H1 (cell line): Measurements from ENCODE around the gene JOSD1. TPM values are rescaled to one million over a fixed set of nuclear protein-coding genes. Genes with fewer than 3 reads are reported as not detected.

ENCODE experiments used
- CTCF ChIA-PET: fragments of 300-600 bp; sonication (Branson Sonifier 250); formaldehyde crosslinking; loops from one replicate; lab custom pipeline; 2021; ENCODE audit not compliant: partially characterized antibody; lab: Charles Lee
- POLR2A ChIA-PET: fragments of 300-600 bp; sonication (Branson Sonifier 250); formaldehyde crosslinking; loops from one replicate; lab custom pipeline; 2021; ENCODE audit warnings: inconsistent platforms; ENCODE audit not compliant: partially characterized antibody; lab: Charles Lee
- DNase-seq, 2 experiments: peaks; one replicate each; pipeline versions ENCODE4 v3.0.0 to v3.0.0-alpha.2; 2010 to 2022; ENCODE audit warnings: low spot score in 2 of 2, low read depth in 1 of 2, mixed read lengths in 1 of 2
- FAIRE-seq: peaks from 2 replicates; lab custom pipeline; 2011; peaks lifted over from hg19 to GRCh38; lab: Jason Lieb, UNC
- H2AFZ ChIP-seq: 2 replicates; pipeline ENCODE4 v1.8.1; 2012; ENCODE audit warnings: low read length, inconsistent platforms
- H2AK5ac ChIP-seq: 2 replicates; pipeline ENCODE4 v1.6.1; 2013; ENCODE audit warnings: low read depth, low read length
- H2BK120ac ChIP-seq: replicated peaks from 2 replicates; pipeline ENCODE3; 2013; ENCODE audit warnings: low read depth, low read length, inconsistent platforms
- H2BK12ac ChIP-seq: 2 replicates; pipeline ENCODE4 v1.6.1; 2013; ENCODE audit warnings: low read depth, low read length
- H2BK15ac ChIP-seq: 2 replicates; pipeline ENCODE4 v1.6.1; 2013; ENCODE audit warnings: low read length
- H2BK20ac ChIP-seq: 2 replicates; pipeline ENCODE4 v1.6.1; 2013; ENCODE audit warnings: low read length
- H2BK5ac ChIP-seq: 2 replicates; pipeline ENCODE4 v1.6.1; 2013; ENCODE audit warnings: low read depth, low read length
- H3K14ac ChIP-seq: 2 replicates; pipeline ENCODE4 v1.6.1; 2013; ENCODE audit warnings: inconsistent platforms; ENCODE audit not compliant: insufficient read length
- H3K18ac ChIP-seq: 2 replicates; pipeline ENCODE4 v1.6.1; 2013; ENCODE audit warnings: low read length; ENCODE audit errors: extremely low read depth
- H3K23ac ChIP-seq: 2 replicates; pipeline ENCODE4 v1.6.1; 2013; ENCODE audit warnings: inconsistent platforms; ENCODE audit not compliant: insufficient read length
- H3K23me2 ChIP-seq: 2 replicates; pipeline ENCODE4 v1.6.1; 2013; ENCODE audit warnings: low read depth, low read length
- H3K27ac ChIP-seq: 2 replicates; pipeline ENCODE4 v1.6.1; 2011; ENCODE audit warnings: low read depth, low read length, inconsistent platforms
- H3K27me3 ChIP-seq, 4 experiments: replicated peaks in 1 of 4; 1 replicate in 1 of 4; 2 replicates in 3 of 4; pipeline versions ENCODE4 v1.6.1 to v1.8.1; 2011 to 2013; ENCODE audit warnings: low read length in 3 of 4, mild to moderate bottlenecking in 3 of 4, inconsistent platforms in 2 of 4, mixed read lengths in 2 of 4, moderate library complexity in 1 of 4; ENCODE audit not compliant: control insufficient read depth in 3 of 4, insufficient read depth in 3 of 4; ENCODE audit errors: extremely low read depth in 1 of 4
- H3K36me3 ChIP-seq, 4 experiments: 2 replicates each; pipeline versions ENCODE4 v1.6.1 to v1.8.1; 2011 to 2013; ENCODE audit warnings: mild to moderate bottlenecking in 4 of 4, low read length in 3 of 4, moderate library complexity in 2 of 4, control low read depth in 1 of 4, inconsistent platforms in 1 of 4; ENCODE audit not compliant: insufficient read depth in 4 of 4, control insufficient read depth in 2 of 4
- H3K4ac ChIP-seq: replicated peaks from 2 replicates; pipeline ENCODE3; 2013; ENCODE audit warnings: low read length, low read depth, mixed read lengths, inconsistent platforms; ENCODE audit not compliant: insufficient read length
- H3K4me1 ChIP-seq, 4 experiments: replicated peaks in 1 of 4; 1 replicate in 1 of 4; 2 replicates in 3 of 4; pipeline versions ENCODE4 v1.6.1 to v1.8.1; 2011 to 2013; ENCODE audit warnings: low read length in 3 of 4, inconsistent platforms in 2 of 4, mixed read lengths in 1 of 4; ENCODE audit not compliant: insufficient read depth in 4 of 4, control insufficient read depth in 3 of 4
- H3K4me2 ChIP-seq, 2 experiments: 2 replicates each; pipeline versions ENCODE4 v1.6.1 to v1.8.1; 2011 to 2013; ENCODE audit warnings: low read depth in 2 of 2, low read length in 2 of 2, control low read depth in 1 of 2, inconsistent platforms in 1 of 2, mild to moderate bottlenecking in 1 of 2; ENCODE audit not compliant: insufficient read depth in 1 of 2
- H3K4me3 ChIP-seq, 4 experiments: fragments of 200-600, 300-600 bp in 1 of 4; sonication (generic), shearing (Covaris generic), sonication (Bioruptor Twin) in 1 of 4; 2 replicates each; pipeline versions ENCODE4 v1.5.1 to v1.8.1; 2011 to 2016; ENCODE audit warnings: low read length in 4 of 4, low read depth in 3 of 4, control low read depth in 2 of 4, inconsistent platforms in 2 of 4, mild to moderate bottlenecking in 2 of 4, mixed read lengths in 1 of 4, moderate library complexity in 1 of 4; ENCODE audit not compliant: insufficient read depth in 2 of 4; ENCODE audit errors: extremely low read depth in 1 of 4
- H3K56ac ChIP-seq: replicated peaks from 2 replicates; pipeline ENCODE3; 2013; ENCODE audit warnings: low read depth, mild to moderate bottlenecking, mixed read lengths, low read length, inconsistent platforms; ENCODE audit not compliant: insufficient read length
- H3K79me1 ChIP-seq: 2 replicates; pipeline ENCODE4 v1.6.1; 2013; ENCODE audit warnings: low read depth, low read length, control low read depth
- H3K79me2 ChIP-seq, 2 experiments: 2 replicates each; pipeline versions ENCODE4 v1.6.1 to v1.8.1; 2012 to 2013; ENCODE audit warnings: low read length in 2 of 2, mild to moderate bottlenecking in 2 of 2, inconsistent platforms in 1 of 2; ENCODE audit not compliant: insufficient read depth in 2 of 2, control insufficient read depth in 1 of 2
- H3K9ac ChIP-seq, 4 experiments: replicated peaks in 1 of 4; 1 replicate in 1 of 4; 2 replicates in 3 of 4; pipeline versions ENCODE4 v1.6.1 to v1.8.1; 2011 to 2013; ENCODE audit warnings: low read depth in 3 of 4, low read length in 3 of 4, control low read depth in 2 of 4, mild to moderate bottlenecking in 2 of 4, moderate library complexity in 2 of 4, inconsistent platforms in 1 of 4; ENCODE audit errors: extremely low read depth in 1 of 4
- H3K9me3 ChIP-seq, 2 experiments: 2 replicates each; pipeline versions ENCODE4 v1.6.1 to v1.8.1; 2012 to 2013; ENCODE audit warnings: mild to moderate bottlenecking in 2 of 2, moderate library complexity in 2 of 2, control low read depth in 1 of 2, inconsistent platforms in 1 of 2, low read depth in 1 of 2, low read length in 1 of 2, mixed read lengths in 1 of 2; ENCODE audit not compliant: insufficient read depth in 2 of 2
- H4K20me1 ChIP-seq, 2 experiments: replicated peaks in 1 of 2; 2 replicates each; pipeline versions ENCODE3 to v1.8.1; 2011 to 2013; ENCODE audit warnings: inconsistent platforms in 2 of 2, low read length in 2 of 2, mild to moderate bottlenecking in 1 of 2; ENCODE audit not compliant: insufficient read depth in 2 of 2, control insufficient read depth in 1 of 2
- H4K5ac ChIP-seq: 2 replicates; pipeline ENCODE4 v1.6.1; 2013; ENCODE audit warnings: low read length, low read depth, mixed read lengths, inconsistent platforms; ENCODE audit not compliant: insufficient read length
- H4K8ac ChIP-seq: 2 replicates; pipeline ENCODE4 v1.8.0; 2013; ENCODE audit warnings: mild to moderate bottlenecking, moderate library complexity, low read length, inconsistent platforms; ENCODE audit not compliant: insufficient read depth; ENCODE audit errors: extremely low read depth
- H4K91ac ChIP-seq: replicated peaks from 2 replicates; pipeline ENCODE3; 2013; ENCODE audit warnings: low read length, mixed read lengths, inconsistent platforms; ENCODE audit not compliant: insufficient read length
- RAD21 ChIP-seq, 2 experiments: IDR thresholded peaks in 1 of 2; conservative IDR thresholded peaks in 1 of 2; 2 replicates each; pipeline ENCODE4 v1.6.1; 2011; ENCODE audit warnings: low read depth in 2 of 2, low read length in 2 of 2, improper control_type of control experiment in 1 of 2, inconsistent platforms in 1 of 2, mild to moderate bottlenecking in 1 of 2, moderate library complexity in 1 of 2
- TAF1 ChIP-seq: IDR thresholded peaks from 2 replicates; pipeline ENCODE4 v1.6.1; 2011; ENCODE audit warnings: mild to moderate bottlenecking, low read depth, low read length
- WGBS, 2 experiments: shearing (Covaris generic) in 1 of 2; methylation state at CpG; one replicate each; pipeline versions ENCODE4 v1.1.6 to v1.1.7; 2013 to 2015; ENCODE audit warnings: low lambda C conversion rate in 2 of 2, mixed read lengths in 2 of 2, inconsistent platforms in 1 of 2, low coverage in 1 of 2, missing lambda C conversion rate in 1 of 2; ENCODE audit not compliant: insufficient replicate concordance in 2 of 2, insufficient coverage in 1 of 2, insufficient read length in 1 of 2; ENCODE audit errors: extremely low coverage in 1 of 2, missing lambda C conversion rate in 1 of 2; 5-methylcytosine and 5-hydroxymethylcytosine counted together
- polyA plus RNA-seq, 7 experiments: library from polyadenylated mRNA; depleted of rRNA in 3 of 7; stranded (reverse) in 5 of 7; unstranded in 2 of 7; fragments of >200 nt in 5 of 7; fragments of 200-250 nt in 2 of 7; gene quantifications; 1 replicate in 5 of 7; 2 replicates in 1 of 7; 4 replicates in 1 of 7; pipeline versions ENCODE4 v1.2.1 to v1.2.3, GENCODE V29; 2011 to 2013; ENCODE audit warnings: missing spikeins in 2 of 7, mixed read lengths in 2 of 7
- total RNA-seq: library from RNA; stranded (reverse); fragmentation: NEBNext Ultra II Directional; extraction: Animal tissue kit (Norgen Biotek cat#: 25700); gene quantifications from 2 replicates; pipeline ENCODE4 v1.2.1, GENCODE V29; 2021
- TF ChIP-seq, protein P1 (sequence below), 3 experiments: IDR thresholded peaks; 1 replicate in 2 of 3; 2 replicates in 1 of 3; pipeline versions ENCODE4 v1.5.1 to v1.6.1; 2011; ENCODE audit warnings: low read length in 3 of 3, mild to moderate bottlenecking in 3 of 3, inconsistent platforms in 2 of 3, low read depth in 1 of 3, moderate library complexity in 1 of 3; ENCODE audit not compliant: insufficient read depth in 1 of 3; ENCODE audit errors: control extremely low read depth in 1 of 3

The JOSD1 gene
- total and polyA plus RNA-seq, 2 of the 8 experiments (the other 6 are each of a cell fraction or from before 2014, with no cell fraction given) = 18.4 to 20.2 TPM

- H3K56ac ChIP-seq = no peak overlapping the region
- ChIA-PET CTCF (interaction anchor here (4.3 to 11.1 kb wide), 3 partner anchors 8 to 27 kb away, joined by 28 to 95 read pairs (median 29); no protein-coding TSS in a partner anchor), POLR2A (interaction anchor here (1.6 to 13.2 kb wide), 5 partner anchors 8 to 20 kb away, joined by 5 to 112 read pairs (median 12); partner anchors contain the start of gene SUN2)
- no peaks in the 10 kb centered on the region for H3K79me2 ChIP-seq
- H3K4me1 ChIP-seq = no peaks in the 10 kb centered on the region
- H3K36me3 ChIP-seq = peaks cover 0 to 12% (median 8%) of the 10 kb centered on the region in 4 experiments; a peak in 2 of 8 replicates
- H2BK120ac ChIP-seq = no peak overlapping the region
- no peak overlapping the region for H2BK15ac ChIP-seq
- H2AFZ ChIP-seq = no peak overlapping the region
- WGBS, 2 experiments = 80% methylated on average over 8 of the region's 8 CpGs; no CpG with 5 or more reads in 1 of the 2 experiments
- H4K20me1 ChIP-seq = peaks cover 0 to 7% of the 10 kb centered on the region in 2 experiments
- no peak overlapping the region for H2BK12ac ChIP-seq
- H4K8ac ChIP-seq = no peak overlapping the region
- no peaks in the 10 kb centered on the region for H3K79me1 ChIP-seq
- no peak overlapping the region for H3K4me2 ChIP-seq
- no peaks in the 10 kb centered on the region for H3K27me3 ChIP-seq
- no peak overlapping the region for H3K9ac ChIP-seq
- no peak overlapping the region for H2BK20ac ChIP-seq
- DNase-seq (no peak), FAIRE-seq (no peak)
- H3K9me3 ChIP-seq = no peaks in the 10 kb centered on the region
- H3K23ac ChIP-seq = no peak overlapping the region
- H3K18ac ChIP-seq = no peak overlapping the region
- no peak overlapping the region for H3K4me3 ChIP-seq
- H3K23me2 ChIP-seq = no peaks in the 10 kb centered on the region
- no peak overlapping the region for H3K4ac ChIP-seq
- no peak overlapping the region for H2AK5ac ChIP-seq
- TF ChIP-seq TAF1 (no peak), RAD21 (IDR thresholded peaks at IDR 0.05 in 1 of 2, conservative IDR thresholded peaks at IDR 0.05 in 1 of 2; ENCODE audit: low read depth in 2 of 2, low read length in 2 of 2) (peak; percentile 30 to 45)
- TF ChIP-seq, protein P1, sequence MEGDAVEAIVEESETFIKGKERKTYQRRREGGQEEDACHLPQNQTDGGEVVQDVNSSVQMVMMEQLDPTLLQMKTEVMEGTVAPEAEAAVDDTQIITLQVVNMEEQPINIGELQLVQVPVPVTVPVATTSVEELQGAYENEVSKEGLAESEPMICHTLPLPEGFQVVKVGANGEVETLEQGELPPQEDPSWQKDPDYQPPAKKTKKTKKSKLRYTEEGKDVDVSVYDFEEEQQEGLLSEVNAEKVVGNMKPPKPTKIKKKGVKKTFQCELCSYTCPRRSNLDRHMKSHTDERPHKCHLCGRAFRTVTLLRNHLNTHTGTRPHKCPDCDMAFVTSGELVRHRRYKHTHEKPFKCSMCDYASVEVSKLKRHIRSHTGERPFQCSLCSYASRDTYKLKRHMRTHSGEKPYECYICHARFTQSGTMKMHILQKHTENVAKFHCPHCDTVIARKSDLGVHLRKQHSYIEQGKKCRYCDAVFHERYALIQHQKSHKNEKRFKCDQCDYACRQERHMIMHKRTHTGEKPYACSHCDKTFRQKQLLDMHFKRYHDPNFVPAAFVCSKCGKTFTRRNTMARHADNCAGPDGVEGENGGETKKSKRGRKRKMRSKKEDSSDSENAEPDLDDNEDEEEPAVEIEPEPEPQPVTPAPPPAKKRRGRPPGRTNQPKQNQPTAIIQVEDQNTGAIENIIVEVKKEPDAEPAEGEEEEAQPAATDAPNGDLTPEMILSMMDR (IDR thresholded peaks at IDR 0.05; ENCODE audit: control extremely low read depth in 1 of 3, insufficient read depth in 1 of 3, low read depth in 1 of 3, low read length in 3 of 3) = peak; percentile 5 to 33 (median 21); a peak in 3 of 4 replicates
- no peak overlapping the region for H3K14ac ChIP-seq
- no peak overlapping the region for H2BK5ac ChIP-seq
- no peak overlapping the region for H4K91ac ChIP-seq
- H4K5ac ChIP-seq = no peak overlapping the region
- H3K27ac ChIP-seq = no peak overlapping the region
These were observed 40.0 kb upstream of the JOSD1 start for GRCh38 chr22:38740754-38741153.
